HepG2 (cell line): Measurements from ENCODE around the gene PRKG1. TPM values are rescaled to one million over a fixed set of nuclear protein-coding genes. Genes with fewer than 3 reads are reported as not detected.

ENCODE experiments used
- ATAC-seq: fragments of 200-7000 bp; cut with Tn5 transposase; 3 replicates; pipeline ENCODE4 v1.9.1; 2020; ENCODE audit warnings: mild to moderate bottlenecking, moderate library complexity
- BruUV-seq: library from RNA; stranded (reverse); fragments of 400-500 nt; replicated peaks from 2 replicates; lab custom pipeline; 2021; lab: Mats Ljungman, UMichigan
- CTCF ChIA-PET: fragments of 300-600 bp; formaldehyde crosslinking; extraction: SDS; loops from one replicate; lab custom pipeline; 2021; ENCODE audit warnings: low total read pairs, inconsistent platforms, low intra/inter-chr PET ratio; lab: Yijun Ruan, JAX
- POLR2A ChIA-PET: fragments of 350-600 bp; sonication (Branson Sonifier 250); formaldehyde crosslinking; loops from one replicate; lab custom pipeline; 2020; ENCODE audit warnings: antibody characterized with exemption, inconsistent platforms; lab: Yijun Ruan, JAX
- DNase-seq: peaks from one replicate; pipeline ENCODE4 v3.0.0-alpha.2; 2015; ENCODE audit warnings: low spot score
- FAIRE-seq: peaks from 3 replicates; lab custom pipeline; 2011; peaks lifted over from hg19 to GRCh38; lab: Jason Lieb, UNC
- H2AFZ ChIP-seq: one replicate; pipeline ENCODE4 v1.6.1; 2011; ENCODE audit warnings: low read length, inconsistent platforms
- H3K27ac ChIP-seq: fragments of 300-600 bp; 3 replicates; pipeline ENCODE4 v1.8.0; 2011; ENCODE audit warnings: mixed run types, mild to moderate bottlenecking, mixed read lengths, low read length, inconsistent platforms; ENCODE audit not compliant: insufficient read depth; ENCODE audit errors: extremely low read length
- H3K27me3 ChIP-seq, 2 experiments: fragments of 200-600 bp in 1 of 2; 2 replicates in 1 of 2; 3 replicates in 1 of 2; pipeline versions ENCODE4 v1.6.0 to v1.8.0; 2011; ENCODE audit warnings: low read length in 2 of 2, mild to moderate bottlenecking in 2 of 2, moderate library complexity in 2 of 2, inconsistent platforms in 1 of 2; ENCODE audit not compliant: insufficient read depth in 2 of 2, control insufficient read depth in 1 of 2
- H3K36me3 ChIP-seq, 2 experiments: fragments of 200-600 bp in 1 of 2; replicated peaks in 1 of 2; 2 replicates in 1 of 2; 3 replicates in 1 of 2; pipeline versions ENCODE4 v1.5.1 to v1.8.0; 2011; ENCODE audit warnings: low read length in 2 of 2, inconsistent platforms in 1 of 2; ENCODE audit not compliant: insufficient read depth in 2 of 2, control insufficient read depth in 1 of 2
- H3K4me1 ChIP-seq: 2 replicates; pipeline ENCODE4 v1.5.1; 2012; ENCODE audit warnings: low read length, inconsistent platforms; ENCODE audit not compliant: insufficient read depth
- H3K4me2 ChIP-seq: 2 replicates; pipeline ENCODE4 v1.6.0; 2011; ENCODE audit warnings: low read depth, low read length, inconsistent platforms
- H3K4me3 ChIP-seq, 3 experiments: fragments of 200-600 bp in 1 of 3; sonication (generic), shearing (Covaris generic) in 1 of 3; replicated peaks in 1 of 3; 2 replicates each; pipeline ENCODE4 v1.5.1; 2011 to 2016; ENCODE audit warnings: low read length in 3 of 3, inconsistent platforms in 2 of 3, low read depth in 2 of 3, mild to moderate bottlenecking in 2 of 3, control low read depth in 1 of 3, mixed read lengths in 1 of 3; ENCODE audit not compliant: insufficient read depth in 1 of 3
- H3K79me2 ChIP-seq: one replicate; pipeline ENCODE4 v1.6.1; 2011; ENCODE audit warnings: low read length, inconsistent platforms; ENCODE audit not compliant: insufficient read depth
- H3K9ac ChIP-seq: 2 replicates; pipeline ENCODE4 v1.6.0; 2011; ENCODE audit warnings: mild to moderate bottlenecking, low read depth, low read length, inconsistent platforms; ENCODE audit not compliant: insufficient read depth
- H3K9me3 ChIP-seq: 2 replicates; pipeline ENCODE4 v1.5.1; 2012; ENCODE audit warnings: mild to moderate bottlenecking, low read length
- H4K20me1 ChIP-seq: 2 replicates; pipeline ENCODE4 v1.6.0; 2011; ENCODE audit warnings: inconsistent platforms, mild to moderate bottlenecking, low read length, moderate library complexity; ENCODE audit not compliant: insufficient read depth
- ATRX ChIP-seq: sonication (generic); formaldehyde crosslinking; IDR thresholded peaks from 2 replicates; pipeline ENCODE4 v1.4.0; 2020; ENCODE audit warnings: missing genetic modification reagents, borderline replicate concordance
- HNF1B ChIP-seq: sonication (generic); formaldehyde crosslinking; IDR thresholded peaks from 2 replicates; pipeline ENCODE4 v1.5.1; 2020; ENCODE audit warnings: mild to moderate bottlenecking, moderate library complexity, missing genetic modification reagents
- MTA1 ChIP-seq: sonication (generic); formaldehyde crosslinking; IDR thresholded peaks from 2 replicates; pipeline ENCODE4 v1.4.0; 2020; ENCODE audit warnings: missing genetic modification reagents, mild to moderate bottlenecking, borderline replicate concordance
- NCOA2 ChIP-seq: sonication (generic); formaldehyde crosslinking; IDR thresholded peaks from 2 replicates; pipeline ENCODE4 v1.8.0; 2022; ENCODE audit warnings: inconsistent platforms
- NONO ChIP-seq, 2 experiments: fragments of 450-650 bp in 1 of 2; sonication (generic) in 1 of 2; formaldehyde crosslinking in 1 of 2; IDR thresholded peaks in 1 of 2; conservative IDR thresholded peaks in 1 of 2; 2 replicates each; pipeline versions ENCODE4 v1.6.1 to v1.8.0; 2017 to 2022; ENCODE audit warnings: mild to moderate bottlenecking in 1 of 2, missing genetic modification reagents in 1 of 2, moderate library complexity in 1 of 2
- NPAS2 ChIP-seq: sonication (generic); formaldehyde crosslinking; IDR thresholded peaks from 2 replicates; pipeline ENCODE4 v1.8.0; 2022; ENCODE audit warnings: mild to moderate bottlenecking, missing genetic modification reagents, borderline replicate concordance
- ZBTB3 ChIP-seq: sonication (generic); formaldehyde crosslinking; IDR thresholded peaks from 2 replicates; pipeline ENCODE4 v1.4.0; 2020; ENCODE audit warnings: low read depth, mild to moderate bottlenecking, moderate library complexity, missing genetic modification reagents, borderline replicate concordance
- ZBTB43 ChIP-seq: sonication (generic); formaldehyde crosslinking; conservative IDR thresholded peaks from 2 replicates; pipeline ENCODE4 v1.4.0; 2020; ENCODE audit warnings: missing genetic modification reagents
- ZFX ChIP-seq: sonication (generic); formaldehyde crosslinking; IDR thresholded peaks from 2 replicates; pipeline ENCODE4 v1.4.0; 2020; ENCODE audit warnings: mild to moderate bottlenecking, low read depth, missing genetic modification reagents, moderate library complexity
- ZIK1 ChIP-seq: sonication (generic); formaldehyde crosslinking; IDR thresholded peaks from 2 replicates; pipeline ENCODE4 v1.5.0; 2020; ENCODE audit warnings: mild to moderate bottlenecking, low read depth, missing genetic modification reagents, borderline replicate concordance
- ZNF18 ChIP-seq: sonication (generic); formaldehyde crosslinking; IDR thresholded peaks from 2 replicates; pipeline ENCODE4 v1.8.0; 2022; ENCODE audit warnings: mild to moderate bottlenecking, missing genetic modification reagents; ENCODE audit not compliant: insufficient replicate concordance
- ZNF33A ChIP-seq: sonication (generic); formaldehyde crosslinking; IDR thresholded peaks from 2 replicates; pipeline ENCODE4 v1.5.1; 2020; ENCODE audit warnings: missing genetic modification reagents, mild to moderate bottlenecking, moderate library complexity, borderline replicate concordance
- ZNF503 ChIP-seq: sonication (generic); formaldehyde crosslinking; IDR thresholded peaks from 2 replicates; pipeline ENCODE4 v1.4.0; 2020; ENCODE audit warnings: missing genetic modification reagents
- ZNF724P ChIP-seq: sonication (generic); formaldehyde crosslinking; IDR thresholded peaks from 2 replicates; pipeline ENCODE4 v1.8.0; 2022; ENCODE audit warnings: missing genetic modification reagents, borderline replicate concordance
- WGBS: methylation state at CpG from one replicate; pipeline ENCODE4 v1.1.6; 2017; ENCODE audit warnings: low lambda C conversion rate; 5-methylcytosine and 5-hydroxymethylcytosine counted together
- in situ Hi-C: cut with HindIII; loops from 2 replicates; pipeline ENCODE4 v1.10.0; 2017; ENCODE audit warnings: low pct_unique_long_range_greater_than_20kb; ENCODE audit not compliant: extremely low pct_ligation_motif_present
- intact Hi-C: fragments of 100-400 bp; cut with micrococcal nuclease; formaldehyde crosslinking; loops from one replicate; pipeline ENCODE4 v1.10.0; 2022; ENCODE audit not compliant: unreplicated experiment
- polyA plus RNA-seq, 8 experiments: library from polyadenylated mRNA; depleted of rRNA in 3 of 8; stranded (reverse) in 7 of 8; unstranded in 1 of 8; fragments of >200 nt; fragmentation: Illumina TruSeq in 4 of 8; extraction: Trizol in 4 of 8; gene quantifications; 2 replicates each; pipeline versions ENCODE4 v1.2.1 to v1.2.3, GENCODE V29; 2011 to 2016; ENCODE audit warnings: low read depth in 4 of 8, missing spikeins in 1 of 8, mixed read lengths in 1 of 8; ENCODE audit not compliant: insufficient read depth in 1 of 8
- total RNA-seq, 5 experiments: library from RNA; depleted of rRNA; stranded (reverse); fragments of >200 nt; fragmentation: Illumina TruSeq; extraction: Trizol; gene quantifications; 2 replicates each; pipeline ENCODE4 v1.2.3, GENCODE V29; 2016; ENCODE audit warnings: low read depth in 1 of 5

The PRKG1 gene
- total and polyA plus RNA-seq, 2 of the 13 experiments (the other 11 are each of a cell fraction or from before 2014, with no cell fraction given) = 0.01 TPM; not detected in 1

GRCh38 chr10:51144161-51144781 lies 70.0 kb downstream of the PRKG1 start (continued):
- no peak for TF ChIP-seq ZNF503
- TF ChIP-seq, all 625 proteins: peak for 0

GRCh38 chr10:51145375-51145774 lies 71.1 kb downstream of the PRKG1 start:
- H3K79me2 ChIP-seq = no peaks in the 10 kb centered on the region
- no peak overlapping the region for H2AFZ ChIP-seq
- no peak overlapping the region for H3K4me2 ChIP-seq
- no peaks in the 10 kb centered on the region for H4K20me1 ChIP-seq
- POLR2A ChIA-PET = no interaction called here
- no peak for ATAC-seq
- no peaks in the 10 kb centered on the region for H3K27me3 ChIP-seq
- no peak overlapping the region for H3K9ac ChIP-seq
- CTCF ChIA-PET = no interaction called here
- H3K36me3 ChIP-seq = no peaks in the 10 kb centered on the region
- intact Hi-C loops (no loop called here), in situ Hi-C loops (no loop called here)
- no peak overlapping the region for H3K27ac ChIP-seq
- no peak overlapping the region for H3K4me3 ChIP-seq
- no peak for DNase-seq
- H3K9me3 ChIP-seq = no peaks in the 10 kb centered on the region
- 5% methylated on average over 7 of the region's 7 CpGs for WGBS
- no peaks in the 10 kb centered on the region for H3K4me1 ChIP-seq
- no TSS peak for BruUV-seq
- FAIRE-seq = no peak
- TF ChIP-seq HNF1B (CRISPR knock-in tag) (no peak), ZNF724P (no peak), NPAS2 (CRISPR knock-in tag) (no peak), NCOA2 (CRISPR knock-in tag) (no peak), ZNF18 (CRISPR knock-in tag) (no peak), NONO (IDR thresholded peaks at IDR 0.05) (no peak), NONO (CRISPR knock-in tag; conservative IDR thresholded peaks at IDR 0.05) (no peak), ZBTB3 (no peak), ATRX (CRISPR knock-in tag) (no peak), ZNF33A (CRISPR knock-in tag) (no peak), ZBTB43 (no peak), ZFX (CRISPR knock-in tag) (no peak), MTA1 (CRISPR knock-in tag) (no peak), ZIK1 (CRISPR knock-in tag) (no peak)
